ENCODE results near the gene ZNF688.
A peak's percentile ranks its signal among the peaks of the same experiment; 100 is the strongest.
"Not testable (repeated sequence)": the region's sequence is repeated elsewhere in the genome, so short reads cannot be mapped to it uniquely, and the experiment has no call there.

The ZNF688 gene

GRCh38 chr16:30555315-30556124 is 16.0 kb downstream of the ZNF688 start:
- DNase-seq: no peak

GRCh38 chr16:30554557-30555314 is 16.8 kb downstream of the ZNF688 start:
- no peak for DNase-seq

GRCh38 chr16:30553393-30553899 is 18.1 kb downstream of the ZNF688 start:
- DNase-seq: no peak

- DNase-seq: no peak
Measured at GRCh38 chr16:30552956-30553355, 18.6 kb downstream of the ZNF688 start.

- DNase-seq: peak; percentile 74
Measured at GRCh38 chr16:30551781-30552180, 19.7 kb downstream of the ZNF688 start.

GRCh38 chr16:30548416-30549253 is 22.9 kb downstream of the ZNF688 start:
- DNase-seq: no peak

GRCh38 chr16:30546115-30546514 is 25.4 kb downstream of the ZNF688 start:
- no peak for DNase-seq

- no peak for DNase-seq
Measured at GRCh38 chr16:30543067-30543466, 28.4 kb downstream of the ZNF688 start.

GRCh38 chr16:30541502-30542329 is 29.8 kb downstream of the ZNF688 start:
- DNase-seq: no peak

- DNase-seq: not testable (repeated sequence)
Measured at GRCh38 chr16:30540916-30541464, 30.5 kb downstream of the ZNF688 start.

- DNase-seq: not testable (repeated sequence)
Measured at GRCh38 chr16:30539986-30540526, 31.5 kb downstream of the ZNF688 start.

- no peak for DNase-seq
Measured at GRCh38 chr16:30539000-30539964, 32.2 kb downstream of the ZNF688 start.

- peak; percentile 48 for DNase-seq
Measured at GRCh38 chr16:30536391-30537024, 35.0 kb downstream of the ZNF688 start.

- peak; percentile 83 for DNase-seq
Measured at GRCh38 chr16:30535777-30536190, 35.7 kb downstream of the ZNF688 start.

- DNase-seq: peak; percentile 58
Measured at GRCh38 chr16:30535106-30535776, 36.3 kb downstream of the ZNF688 start.

GRCh38 chr16:30534368-30535105 is 37.0 kb downstream of the ZNF688 start, which contains the start of gene ZNF747:
Gene ZNF747, minus strand, starts transcription at chr16:30534858. Its CDS starts 179 bp downstream, at chr16:30534679.
- DNase-seq: peak; percentile 95

- peak; percentile 70 for DNase-seq
Measured at GRCh38 chr16:30533748-30534367, 37.7 kb downstream of the ZNF688 start.

GRCh38 chr16:30533146-30533522 is 38.4 kb downstream of the ZNF688 start:
- DNase-seq: peak; percentile 51

Data from activated CD8-positive, alpha-beta memory T cell treated with anti-CD3 and anti-CD28 coated beads, Interleukin-2, amount 50 U/mL, for 48 hours (primary cell).